Activated T-helper 1 cell treated with anti-CD3 and anti-CD28 coated beads, Interleukin-12 subunit alpha, Interleukin-12 subunit beta, Interleukin-2, Interleukin-4 antibody, amounts not matched to agents 30 ng/mL and 10 ng/mL and 1 ng/mL, durations not matched to agents 14 hours and 24 hours and 36 hours (primary cell): ENCODE data around the gene TMTC2. TPM values are rescaled to one million over a fixed set of nuclear protein-coding genes. Genes with fewer than 3 reads are reported as not detected.
"Not testable (repeated sequence)": the region's sequence is repeated elsewhere in the genome, so short reads cannot be mapped to it uniquely, and the experiment has no call there.

ENCODE experiments used
- DNase-seq: peaks from one replicate; pipeline ENCODE4 v3.0.0; 2021; ENCODE audit warnings: low spot score
- H3K27ac Mint-ChIP-seq: one replicate; pipeline ENCODE4 v1.8.0; 2021; ENCODE audit warnings: mild to moderate bottlenecking, mixed read lengths
- H3K27me3 Mint-ChIP-seq: one replicate; pipeline ENCODE4 v1.8.0; 2022; ENCODE audit warnings: mild to moderate bottlenecking, moderate library complexity, mixed read lengths; ENCODE audit not compliant: insufficient read depth
- H3K36me3 Mint-ChIP-seq: one replicate; pipeline ENCODE4 v1.8.0; 2021; ENCODE audit warnings: low read depth, mixed read lengths
- H3K4me1 Mint-ChIP-seq: one replicate; pipeline ENCODE4 v1.8.0; 2021; ENCODE audit warnings: low read depth, mixed read lengths
- H3K4me3 Mint-ChIP-seq: one replicate; pipeline ENCODE4 v1.8.0; 2021; ENCODE audit warnings: mild to moderate bottlenecking, moderate library complexity, mixed read lengths
- H3K9me3 Mint-ChIP-seq: one replicate; pipeline ENCODE4 v1.8.0; 2021; ENCODE audit warnings: mixed read lengths
- intact Hi-C: fragments of 100-400 bp; cut with micrococcal nuclease; formaldehyde crosslinking; loops from one replicate; pipeline ENCODE4 v1.15.1; 2024
- total RNA-seq: library from RNA; stranded (reverse); gene quantifications from 2 replicates; pipeline ENCODE4 v1.2.3, GENCODE V29; 2022

TMTC2 gene
- total RNA-seq, 1 donor from 2014 or later = 2.6 TPM

- no peaks in the 10 kb centered on the region for H3K4me1 Mint-ChIP-seq
- no peaks in the 10 kb centered on the region for H3K36me3 Mint-ChIP-seq
- H3K9me3 Mint-ChIP-seq = no peaks in the 10 kb centered on the region
- H3K27ac Mint-ChIP-seq = no peak overlapping the region
- H3K4me3 Mint-ChIP-seq = no peak overlapping the region
- no peak for DNase-seq
- intact Hi-C loops = no loop called here
- H3K27me3 Mint-ChIP-seq = no peaks in the 10 kb centered on the region
These were observed 68.2 kb downstream of the TMTC2 start for GRCh38 chr12:82754856-82755255.

- H3K27ac Mint-ChIP-seq = no peak overlapping the region
- DNase-seq = no peak
- no peaks in the 10 kb centered on the region for H3K36me3 Mint-ChIP-seq
- no peak overlapping the region for H3K4me3 Mint-ChIP-seq
- intact Hi-C loops = no loop called here
- no peaks in the 10 kb centered on the region for H3K4me1 Mint-ChIP-seq
- H3K27me3 Mint-ChIP-seq = no peaks in the 10 kb centered on the region
- H3K9me3 Mint-ChIP-seq = no peaks in the 10 kb centered on the region
These were observed 69.6 kb downstream of the TMTC2 start for GRCh38 chr12:82756303-82756702.

GRCh38 chr12:82757059-82757458 lies 70.4 kb downstream of the TMTC2 start:
- Mint-ChIP-seq H3K4me1 (no peaks in the 10 kb centered on the region), H3K27me3 (no peaks in the 10 kb centered on the region), H3K27ac (no peak overlapping the region), H3K36me3 (no peaks in the 10 kb centered on the region), H3K4me3 (no peak overlapping the region), H3K9me3 (no peaks in the 10 kb centered on the region)
- no peak for DNase-seq
- intact Hi-C loops = no loop called here

GRCh38 chr12:82757656-82758055 lies 71.0 kb downstream of the TMTC2 start:
- Mint-ChIP-seq H3K9me3 (no peaks in the 10 kb centered on the region), H3K27me3 (no peaks in the 10 kb centered on the region), H3K4me3 (no peak overlapping the region), H3K27ac (no peak overlapping the region), H3K4me1 (no peaks in the 10 kb centered on the region), H3K36me3 (no peaks in the 10 kb centered on the region)
- intact Hi-C loops = no loop called here
- no peak for DNase-seq

- no peaks in the 10 kb centered on the region for H3K4me1 Mint-ChIP-seq
- no peaks in the 10 kb centered on the region for H3K9me3 Mint-ChIP-seq
- no peaks in the 10 kb centered on the region for H3K36me3 Mint-ChIP-seq
- H3K27ac Mint-ChIP-seq = no peak overlapping the region
- no peak overlapping the region for H3K4me3 Mint-ChIP-seq
- intact Hi-C loops = no loop called here
- no peak for DNase-seq
- H3K27me3 Mint-ChIP-seq = no peaks in the 10 kb centered on the region
These were observed 72.1 kb downstream of the TMTC2 start for GRCh38 chr12:82758749-82759330.

- Mint-ChIP-seq H3K4me1 (no peaks in the 10 kb centered on the region), H3K27me3 (no peaks in the 10 kb centered on the region), H3K27ac (no peak overlapping the region), H3K9me3 (no peaks in the 10 kb centered on the region), H3K36me3 (no peaks in the 10 kb centered on the region), H3K4me3 (no peak overlapping the region)
- DNase-seq = no peak
- intact Hi-C loops = no loop called here
These were observed 73.7 kb downstream of the TMTC2 start for GRCh38 chr12:82760423-82760822.

- intact Hi-C loops, H3K4me1 Mint-ChIP-seq, H3K27ac Mint-ChIP-seq, DNase-seq, H3K9me3 Mint-ChIP-seq, H3K4me3 Mint-ChIP-seq, H3K36me3 Mint-ChIP-seq, H3K27me3 Mint-ChIP-seq: not testable (repeated sequence)
These were observed 78.5 kb downstream of the TMTC2 start for GRCh38 chr12:82765206-82765605.

- intact Hi-C loops = no loop called here
- Mint-ChIP-seq H3K4me3 (no peak overlapping the region), H3K9me3 (no peaks in the 10 kb centered on the region), H3K27me3 (no peaks in the 10 kb centered on the region), H3K36me3 (no peaks in the 10 kb centered on the region), H3K27ac (no peak overlapping the region), H3K4me1 (no peaks in the 10 kb centered on the region)
- DNase-seq = no peak
These were observed 79.4 kb downstream of the TMTC2 start for GRCh38 chr12:82765971-82766705.

- Mint-ChIP-seq H3K27ac (no peak overlapping the region), H3K9me3 (no peaks in the 10 kb centered on the region), H3K4me1 (no peaks in the 10 kb centered on the region), H3K4me3 (no peak overlapping the region), H3K27me3 (no peaks in the 10 kb centered on the region), H3K36me3 (no peaks in the 10 kb centered on the region)
- no peak for DNase-seq
- intact Hi-C loops = no loop called here
These were observed 88.0 kb downstream of the TMTC2 start for GRCh38 chr12:82774666-82775065.

- no peak overlapping the region for H3K27ac Mint-ChIP-seq
- peaks cover 2% of the 10 kb centered on the region for H3K27me3 Mint-ChIP-seq
- H3K4me3 Mint-ChIP-seq = no peak overlapping the region
- no peak for DNase-seq
- no peaks in the 10 kb centered on the region for H3K36me3 Mint-ChIP-seq
- H3K4me1 Mint-ChIP-seq = no peaks in the 10 kb centered on the region
- no peaks in the 10 kb centered on the region for H3K9me3 Mint-ChIP-seq
- intact Hi-C loops = no loop called here
These were observed 93.8 kb downstream of the TMTC2 start for GRCh38 chr12:82780517-82780916.

- no peak for DNase-seq
- Mint-ChIP-seq H3K4me1 (no peaks in the 10 kb centered on the region), H3K36me3 (no peaks in the 10 kb centered on the region), H3K27ac (no peak overlapping the region), H3K27me3 (peaks cover 2% of the 10 kb centered on the region), H3K9me3 (no peaks in the 10 kb centered on the region), H3K4me3 (no peak overlapping the region)
- intact Hi-C loops = no loop called here
These were observed 94.7 kb downstream of the TMTC2 start for GRCh38 chr12:82781309-82781997.

- Mint-ChIP-seq H3K9me3 (no peaks in the 10 kb centered on the region), H3K36me3 (no peaks in the 10 kb centered on the region), H3K4me1 (no peaks in the 10 kb centered on the region), H3K27ac (no peak overlapping the region), H3K27me3 (peaks cover 2% of the 10 kb centered on the region), H3K4me3 (no peak overlapping the region)
- no peak for DNase-seq
- intact Hi-C loops = no loop called here
These were observed 96.7 kb downstream of the TMTC2 start for GRCh38 chr12:82783435-82783834.

- Mint-ChIP-seq H3K27me3 (no peaks in the 10 kb centered on the region), H3K27ac (no peak overlapping the region)
These were observed 100.3 kb downstream of the TMTC2 start for GRCh38 chr12:82787016-82787415.

More at GRCh38 chr12:82787016-82787415, 100.3 kb downstream of the TMTC2 start:
- Mint-ChIP-seq H3K9me3 (no peaks in the 10 kb centered on the region), H3K4me1 (no peaks in the 10 kb centered on the region), H3K36me3 (no peaks in the 10 kb centered on the region), H3K4me3 (no peak overlapping the region)
- intact Hi-C loops = no loop called here
- DNase-seq = no peak
